Measurements from ENCODE around the gene DOCK1. TPM values are rescaled to one million over a fixed set of nuclear protein-coding genes. Genes with fewer than 3 reads are reported as not detected.

The DOCK1 gene
- total RNA-seq, 4 donors from 2014 or later = 60.6 to 136 (median 92.7) TPM

- H3K27me3 ChIP-seq = no peaks in the 10 kb centered on the region
- H3K4me1 ChIP-seq = peaks cover 2% of the 10 kb centered on the region
- peaks cover 23% of the 10 kb centered on the region for H3K36me3 ChIP-seq
- DNase-seq (ENCODE audit: low spot score in 2 of 2) = no peak
- 93% methylated on average over 6 of the region's 6 CpGs for WGBS
- H3K9me3 ChIP-seq = no peaks in the 10 kb centered on the region
- TF ChIP-seq CTCF (IDR thresholded peaks at IDR 0.05) (no peak), POLR2A (IDR thresholded peaks at IDR 0.05) (no peak), POLR2AphosphoS5 (IDR thresholded peaks at IDR 0.05) (no peak), EP300 (IDR thresholded peaks at IDR 0.05) (no peak)
- no peak overlapping the region for H3K27ac ChIP-seq
- no peak overlapping the region for H3K4me3 ChIP-seq
Measured at GRCh38 chr10:127344346-127344745, 439.1 kb downstream of the DOCK1 start.

- Histone ChIP-seq H3K27ac (no peak overlapping the region), H3K4me1 (no peaks in the 10 kb centered on the region), H3K9me3 (no peaks in the 10 kb centered on the region), H3K27me3 (no peaks in the 10 kb centered on the region), H3K36me3 (peaks cover 23% of the 10 kb centered on the region), H3K4me3 (no peak overlapping the region)
- 95% methylated on average over 13 of the region's 17 CpGs for WGBS
- TF ChIP-seq POLR2A (IDR thresholded peaks at IDR 0.05) = no peak
- TF ChIP-seq EP300 (IDR thresholded peaks at IDR 0.05) = no peak
- no peak for TF ChIP-seq POLR2AphosphoS5 (IDR thresholded peaks at IDR 0.05)
- no peak for TF ChIP-seq CTCF (IDR thresholded peaks at IDR 0.05)
- DNase-seq (ENCODE audit: low spot score in 2 of 2) = no peak
Measured at GRCh38 chr10:127345231-127345965, 440.2 kb downstream of the DOCK1 start.

- TF ChIP-seq POLR2AphosphoS5 (IDR thresholded peaks at IDR 0.05) (no peak), POLR2A (IDR thresholded peaks at IDR 0.05) (no peak), EP300 (IDR thresholded peaks at IDR 0.05) (no peak), CTCF (IDR thresholded peaks at IDR 0.05) (no peak)
- H3K27me3 ChIP-seq = no peaks in the 10 kb centered on the region
- no peak overlapping the region for H3K4me3 ChIP-seq
- H3K4me1 ChIP-seq = no peaks in the 10 kb centered on the region
- 84% methylated on average over 11 of the region's 11 CpGs for WGBS
- H3K9me3 ChIP-seq = no peaks in the 10 kb centered on the region
- no peak for DNase-seq (ENCODE audit: low spot score in 2 of 2)
- peaks cover 23% of the 10 kb centered on the region for H3K36me3 ChIP-seq
- no peak overlapping the region for H3K27ac ChIP-seq
Measured at GRCh38 chr10:127346604-127347003, 441.4 kb downstream of the DOCK1 start.

GRCh38 chr10:127347202-127347959, 442.2 kb downstream of the DOCK1 start:
- peaks cover 21% of the 10 kb centered on the region for H3K36me3 ChIP-seq
- no peaks in the 10 kb centered on the region for H3K4me1 ChIP-seq
- 93% methylated on average over 23 of the region's 23 CpGs for WGBS
- no peak for DNase-seq (ENCODE audit: low spot score in 2 of 2)
- no peak overlapping the region for H3K27ac ChIP-seq
- TF ChIP-seq EP300 (IDR thresholded peaks at IDR 0.05) (no peak), POLR2AphosphoS5 (IDR thresholded peaks at IDR 0.05) (no peak), CTCF (IDR thresholded peaks at IDR 0.05) (no peak), POLR2A (IDR thresholded peaks at IDR 0.05) (no peak)
- no peaks in the 10 kb centered on the region for H3K27me3 ChIP-seq
- no peak overlapping the region for H3K4me3 ChIP-seq
- H3K9me3 ChIP-seq = no peaks in the 10 kb centered on the region

GRCh38 chr10:127349737-127350136, 444.5 kb downstream of the DOCK1 start:
- Histone ChIP-seq H3K4me3 (no peak overlapping the region), H3K4me1 (no peaks in the 10 kb centered on the region), H3K9me3 (no peaks in the 10 kb centered on the region), H3K36me3 (peaks cover 13% of the 10 kb centered on the region), H3K27me3 (no peaks in the 10 kb centered on the region), H3K27ac (no peak overlapping the region)
- no peak for DNase-seq (ENCODE audit: low spot score in 2 of 2)
- TF ChIP-seq CTCF (IDR thresholded peaks at IDR 0.05) = no peak
- TF ChIP-seq EP300 (IDR thresholded peaks at IDR 0.05) = no peak
- TF ChIP-seq POLR2A (IDR thresholded peaks at IDR 0.05) = no peak
- no peak for TF ChIP-seq POLR2AphosphoS5 (IDR thresholded peaks at IDR 0.05)
- 92% methylated on average over 3 of the region's 3 CpGs for WGBS
